ENCODE results near the gene NIM1K. TPM values are rescaled to one million over a fixed set of nuclear protein-coding genes. Genes with fewer than 3 reads are reported as not detected.

The NIM1K gene
- total RNA-seq (2022) (0.26 and 0.88 TPM in 2 replicates), Bru-seq, nascent RNA (percentile 30 among the genes with signal in this experiment), BruChase-seq, experiment 1, labeled RNA remaining after a 6-hour chase (percentile 24 among the genes with signal in this experiment), BruChase-seq, experiment 2, labeled RNA remaining after a 2-hour chase (percentile 26 among the genes with signal in this experiment)
- long read RNA-seq, result 0 reads

- H3K27ac Mint-ChIP-seq (ENCODE audit: unreplicated experiment), result peak within 1 kb of the TSS; percentile 54
- BruUV-seq (replicated peaks), result no TSS peak
- CTCF ChIA-PET, result interaction anchor here (0.6 to 1.3 kb wide), 3 partner anchors 10 to 292 kb away, joined by 3 read pairs; partner anchors contain the start of gene TMEM267
- intact Hi-C loops (cut with micrococcal nuclease; ENCODE audit: unreplicated experiment), result no loop called here
- H3K4me3 Mint-ChIP-seq (ENCODE audit: low read depth, unreplicated experiment), result peak within 1 kb of the TSS; percentile 79
- peaks cover 17% of the 10 kb centered on the region for H3K36me3 Mint-ChIP-seq (ENCODE audit: insufficient read depth, unreplicated experiment)
- H3K27me3 Mint-ChIP-seq (ENCODE audit: unreplicated experiment), result no peaks in the 10 kb centered on the region
- peaks cover 13% of the 10 kb centered on the region for H3K4me1 Mint-ChIP-seq (ENCODE audit: low read depth, unreplicated experiment)
- peak; percentile 60 for DNase-seq
- no peak for TF ChIP-seq CTCF (IDR thresholded peaks at IDR 0.05; ENCODE audit: unreplicated experiment)
- no peaks in the 10 kb centered on the region for H3K9me3 Mint-ChIP-seq (ENCODE audit: low read depth, unreplicated experiment)
Measured at GRCh38 chr5:43191740-43192557, at the start of gene NIM1K. Gene NIM1K, plus strand, starts transcription at chr5:43192225. Its CDS starts 53,551 bp downstream, at chr5:43245776.

DNA sequence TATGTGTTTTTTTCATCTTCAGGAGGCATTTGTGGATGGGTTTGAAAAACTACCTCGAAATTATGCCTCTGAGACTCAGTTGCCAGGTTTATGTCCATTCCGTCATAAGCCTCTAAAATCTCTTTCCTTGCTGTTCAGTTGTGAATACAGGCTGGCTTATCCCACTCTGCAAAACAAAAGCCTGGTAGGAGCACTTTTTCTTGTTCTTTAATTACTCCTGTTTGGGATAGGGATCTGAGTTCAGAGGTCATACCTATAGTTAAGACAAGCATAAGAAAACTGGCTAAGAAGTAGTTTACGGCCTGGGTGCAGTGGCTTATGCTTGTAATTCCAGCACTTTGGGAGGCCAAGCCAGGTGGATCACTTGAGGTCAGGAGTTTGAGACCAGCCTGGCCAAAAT lies 47.0 kb upstream of the NIM1K start:
- Mint-ChIP-seq H3K36me3 (ENCODE audit: insufficient read depth, unreplicated experiment) (peaks cover 28% of the 10 kb centered on the region), H3K27me3 (ENCODE audit: unreplicated experiment) (no peaks in the 10 kb centered on the region), H3K9me3 (ENCODE audit: low read depth, unreplicated experiment) (no peaks in the 10 kb centered on the region), H3K4me1 (ENCODE audit: low read depth, unreplicated experiment) (no peaks in the 10 kb centered on the region), H3K4me3 (ENCODE audit: low read depth, unreplicated experiment) (no peak overlapping the region), H3K27ac (ENCODE audit: unreplicated experiment) (peak overlapping the region; percentile 30)
- no peak for TF ChIP-seq CTCF (IDR thresholded peaks at IDR 0.05; ENCODE audit: unreplicated experiment)
- no peak for DNase-seq
- intact Hi-C loops (cut with micrococcal nuclease; ENCODE audit: unreplicated experiment), result no loop called here
- no TSS peak for BruUV-seq (replicated peaks)
- CTCF ChIA-PET, result no interaction called here

GRCh38 chr5:43146958-43147357 lies 45.1 kb upstream of the NIM1K start:
- no peaks in the 10 kb centered on the region for H3K9me3 Mint-ChIP-seq (ENCODE audit: low read depth, unreplicated experiment)
- H3K27ac Mint-ChIP-seq (ENCODE audit: unreplicated experiment), result no peak overlapping the region
- intact Hi-C loops (cut with micrococcal nuclease; ENCODE audit: unreplicated experiment), result no loop called here
- H3K27me3 Mint-ChIP-seq (ENCODE audit: unreplicated experiment), result no peaks in the 10 kb centered on the region
- no peak for DNase-seq
- H3K4me3 Mint-ChIP-seq (ENCODE audit: low read depth, unreplicated experiment), result no peak overlapping the region
- peaks cover 28% of the 10 kb centered on the region for H3K36me3 Mint-ChIP-seq (ENCODE audit: insufficient read depth, unreplicated experiment)
- CTCF ChIA-PET, result interaction anchor here (0.7 kb wide), 1 partner anchor 893 kb away, joined by 4 read pairs; no protein-coding TSS in a partner anchor
- BruUV-seq (replicated peaks), result no TSS peak
- no peaks in the 10 kb centered on the region for H3K4me1 Mint-ChIP-seq (ENCODE audit: low read depth, unreplicated experiment)
- TF ChIP-seq CTCF (IDR thresholded peaks at IDR 0.05; ENCODE audit: unreplicated experiment), result no peak

- H3K36me3 Mint-ChIP-seq (ENCODE audit: insufficient read depth, unreplicated experiment), result peaks cover 19% of the 10 kb centered on the region
- no peaks in the 10 kb centered on the region for H3K4me1 Mint-ChIP-seq (ENCODE audit: low read depth, unreplicated experiment)
- H3K27ac Mint-ChIP-seq (ENCODE audit: unreplicated experiment), result no peak overlapping the region
- intact Hi-C loops (cut with micrococcal nuclease; ENCODE audit: unreplicated experiment), result no loop called here
- H3K9me3 Mint-ChIP-seq (ENCODE audit: low read depth, unreplicated experiment), result no peaks in the 10 kb centered on the region
- no peak overlapping the region for H3K4me3 Mint-ChIP-seq (ENCODE audit: low read depth, unreplicated experiment)
- CTCF ChIA-PET, result no interaction called here
- no TSS peak for BruUV-seq (replicated peaks)
- DNase-seq, result no peak
- H3K27me3 Mint-ChIP-seq (ENCODE audit: unreplicated experiment), result no peaks in the 10 kb centered on the region
- no peak for TF ChIP-seq CTCF (IDR thresholded peaks at IDR 0.05; ENCODE audit: unreplicated experiment)
Measured at GRCh38 chr5:43148417-43148816, 43.6 kb upstream of the NIM1K start.
